Left cardiac atrium (tissue), 4 donors: ENCODE data around the gene ZDHHC1. TPM values are rescaled to one million over a fixed set of nuclear protein-coding genes. Genes with fewer than 3 reads are reported as not detected.

Experiments
- ATAC-seq, 2 donors: fragments of 200-7000 bp; cut with Tn5 transposase; one replicate each; pipeline ENCODE4 v1.9.1; 2020; ENCODE audit warnings: mild to moderate bottlenecking in 2 of 2, moderate library complexity in 2 of 2
- DNase-seq: peaks from one replicate; pipeline ENCODE4 v3.0.0-alpha.2; 2020
- intact Hi-C, 2 donors: fragments of 100-400 bp; cut with DNase I; formaldehyde crosslinking; loops; one replicate each; pipeline versions ENCODE4 v1.14.1 to v1.15.1; 2022 to 2023
- long read RNA-seq: library from polyadenylated mRNA; unstranded; transcript quantifications from one replicate; pipeline ENCODE4 v2.0.0, GENCODE V29; 2021
- total RNA-seq, 2 donors: library from RNA; stranded (reverse); fragmentation: NEBNext Ultra II Directional; extraction: Animal tissue kit (Norgen Biotek cat#: 25700); gene quantifications; one replicate each; pipeline ENCODE4 v1.2.1, GENCODE V29; 2021
- donor health status: DM: no; HTN: yes; CAD: no.
- donor health status: DM: no; HTN: yes; CAD: no; lungs with severe emphysema.
- donor health status: DM: yes; HTN: yes; CAD: no.
- donor health status: Dilated cardiomyopathy.

Gene ZDHHC1, protein sequence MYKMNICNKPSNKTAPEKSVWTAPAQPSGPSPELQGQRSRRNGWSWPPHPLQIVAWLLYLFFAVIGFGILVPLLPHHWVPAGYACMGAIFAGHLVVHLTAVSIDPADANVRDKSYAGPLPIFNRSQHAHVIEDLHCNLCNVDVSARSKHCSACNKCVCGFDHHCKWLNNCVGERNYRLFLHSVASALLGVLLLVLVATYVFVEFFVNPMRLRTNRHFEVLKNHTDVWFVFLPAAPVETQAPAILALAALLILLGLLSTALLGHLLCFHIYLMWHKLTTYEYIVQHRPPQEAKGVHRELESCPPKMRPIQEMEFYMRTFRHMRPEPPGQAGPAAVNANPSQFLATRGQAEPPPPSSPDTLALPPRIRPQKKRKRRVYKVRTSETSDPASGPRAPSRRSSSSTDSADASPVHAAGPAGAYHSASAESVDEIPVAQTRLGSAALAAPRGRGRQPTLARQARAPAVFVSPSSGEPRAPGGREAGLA
- total RNA-seq: 1 to 10 TPM; 4.6 to 6.8 TPM
- long read RNA-seq, partial matches to known transcripts: 2 of 3 reads
- long read RNA-seq, other reads (novel, unspliced or antisense): 1 of 3 reads

- intact Hi-C loops: no loop called here
- ATAC-seq: peak; percentile 97 to 98
- peak; percentile 86 for DNase-seq
These were observed at the start of gene ZDHHC1 for GRCh38 chr16:67415872-67416793. Gene ZDHHC1 (minus strand): TSS chr16:67416477. CDS start chr16:67407775, 8,702 bp downstream.

DNA sequence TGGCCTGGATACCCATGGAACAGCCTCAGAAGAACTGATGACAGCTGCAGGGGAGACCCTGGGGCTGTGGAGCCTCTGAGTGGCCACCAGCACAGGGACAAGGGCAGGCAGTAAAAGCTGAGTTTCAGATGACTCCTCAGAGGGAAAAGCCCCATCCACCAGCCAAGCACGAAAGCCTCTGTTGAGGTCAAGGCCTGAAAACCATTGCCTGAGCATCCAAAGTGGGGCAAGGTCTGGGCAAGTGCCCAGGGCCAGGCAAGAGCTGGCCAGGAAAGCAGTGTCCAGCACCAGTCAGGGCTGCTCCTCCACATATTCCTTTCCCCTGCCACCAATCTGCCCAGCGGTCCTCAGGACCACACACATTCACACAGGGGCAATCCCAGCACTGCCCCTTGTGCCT, 48.3 kb upstream of the ZDHHC1 start:
- DNase-seq (no peak), ATAC-seq (peak in 1 of 2 donors; percentile 45)
- intact Hi-C loops: no loop called here

- ATAC-seq (no peak), DNase-seq (no peak)
- intact Hi-C loops: no loop called here
These were observed 47.4 kb upstream of the ZDHHC1 start for GRCh38 chr16:67463691-67464090.

DNA sequence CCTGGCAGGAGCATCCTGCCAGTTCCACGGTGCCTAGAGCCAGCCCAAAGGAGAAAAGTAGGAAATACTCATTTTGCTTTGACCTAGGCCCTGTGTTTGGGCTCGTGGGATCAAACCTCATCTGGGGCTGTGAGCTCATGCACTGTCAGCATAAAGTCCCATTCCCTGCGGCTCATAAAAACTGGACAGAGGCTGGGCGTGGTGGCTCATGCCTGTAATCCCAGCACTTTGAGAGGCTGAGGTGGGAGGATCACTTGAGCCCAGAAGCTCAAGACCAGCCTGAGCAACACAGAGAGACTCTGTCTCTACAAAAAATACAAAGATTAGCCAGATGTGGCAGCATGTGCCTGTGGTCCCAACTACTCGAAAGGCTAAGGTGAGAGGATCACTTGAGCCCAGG, 46.8 kb upstream of the ZDHHC1 start:
- intact Hi-C loops: no loop called here
- no peak for ATAC-seq
- no peak for DNase-seq

- no peak for DNase-seq
- no peak for ATAC-seq
- intact Hi-C loops: no loop called here
These were observed 46.0 kb upstream of the ZDHHC1 start for GRCh38 chr16:67462279-67462655.

DNA sequence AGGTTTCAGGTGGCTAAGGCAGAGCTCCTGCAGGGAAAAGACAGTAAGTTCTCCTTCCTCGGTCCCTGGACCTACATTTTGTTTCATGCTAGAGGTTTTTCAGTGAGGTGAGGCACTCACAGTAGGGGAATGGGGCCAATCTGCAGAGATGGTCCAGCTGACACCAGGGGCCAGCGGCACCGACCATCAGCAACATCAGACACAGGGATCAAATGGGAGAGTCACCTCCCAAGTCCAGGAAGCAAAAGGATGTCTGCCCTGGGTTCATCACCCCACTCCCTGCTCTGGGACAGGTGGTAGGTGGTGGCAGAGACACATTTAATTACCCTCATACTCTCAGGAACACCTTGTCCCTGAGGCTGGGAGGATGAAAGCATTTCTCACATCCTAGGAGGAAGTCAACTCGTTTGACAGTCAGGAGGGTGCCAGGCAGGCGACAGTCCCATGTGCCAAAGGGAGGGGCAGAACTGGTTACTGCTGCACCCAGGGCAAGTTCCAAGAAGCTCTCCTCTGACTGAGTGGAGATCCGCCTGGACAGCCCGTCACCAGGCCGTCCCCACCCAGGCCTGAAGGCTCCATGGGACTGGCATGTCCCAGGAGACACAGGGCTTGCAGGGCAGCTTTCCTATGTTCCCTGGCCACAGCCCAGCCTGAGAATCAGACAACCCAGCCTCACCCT, 45.5 kb upstream of the ZDHHC1 start:
- intact Hi-C loops: no loop called here
- no peak for DNase-seq
- no peak for ATAC-seq

GRCh38 chr16:67460961-67461360, 44.7 kb upstream of the ZDHHC1 start:
- ATAC-seq (no peak), DNase-seq (no peak)
- intact Hi-C loops: no loop called here

DNA sequence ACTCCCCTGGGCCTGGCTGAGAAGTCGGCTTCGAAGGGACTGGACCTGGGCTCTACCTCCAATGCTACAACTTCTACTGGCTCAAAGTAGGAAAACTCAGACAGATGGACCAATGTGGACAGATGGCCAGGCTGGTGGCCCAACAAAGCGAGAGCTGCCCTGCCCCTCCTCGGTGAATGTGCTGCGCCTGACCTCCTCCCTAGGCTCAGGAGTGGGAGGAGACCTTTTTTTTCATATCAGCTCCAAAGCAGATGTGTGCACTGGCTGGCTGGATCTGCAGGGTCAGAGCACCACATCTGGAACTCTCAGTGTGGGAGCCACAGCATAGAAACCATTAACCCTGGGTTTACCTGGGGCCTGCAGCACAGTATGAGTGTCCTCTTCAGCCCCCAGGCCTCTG, 43.9 kb upstream of the ZDHHC1 start:
- ATAC-seq (no peak), DNase-seq (no peak)
- intact Hi-C loops: no loop called here

DNA sequence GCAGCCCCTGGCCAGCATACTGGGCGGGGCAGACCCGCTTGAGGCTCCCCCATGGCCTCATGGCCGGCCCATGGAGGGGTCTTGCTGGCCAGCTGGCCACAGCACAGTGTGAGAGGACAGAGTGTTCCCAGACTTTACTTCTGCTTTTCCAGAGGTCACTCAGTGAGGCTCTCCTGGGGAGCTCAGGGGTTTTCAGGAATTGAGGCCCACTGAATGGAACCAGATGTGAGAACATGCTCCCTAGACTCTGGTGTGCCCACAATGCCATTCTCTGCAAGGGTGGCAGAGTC, 43.5 kb upstream of the ZDHHC1 start:
- intact Hi-C loops: no loop called here
- no peak for DNase-seq
- peak; percentile 10 to 41 for ATAC-seq

GRCh38 chr16:67459066-67459860, 43.0 kb upstream of the ZDHHC1 start:
- intact Hi-C loops: no loop called here
- ATAC-seq: peak; percentile 51 to 54
- peak; percentile 66 for DNase-seq

GRCh38 chr16:67458121-67458641, 41.9 kb upstream of the ZDHHC1 start:
- ATAC-seq (peak; percentile 12 to 29), DNase-seq (no peak)
- intact Hi-C loops: no loop called here

DNA sequence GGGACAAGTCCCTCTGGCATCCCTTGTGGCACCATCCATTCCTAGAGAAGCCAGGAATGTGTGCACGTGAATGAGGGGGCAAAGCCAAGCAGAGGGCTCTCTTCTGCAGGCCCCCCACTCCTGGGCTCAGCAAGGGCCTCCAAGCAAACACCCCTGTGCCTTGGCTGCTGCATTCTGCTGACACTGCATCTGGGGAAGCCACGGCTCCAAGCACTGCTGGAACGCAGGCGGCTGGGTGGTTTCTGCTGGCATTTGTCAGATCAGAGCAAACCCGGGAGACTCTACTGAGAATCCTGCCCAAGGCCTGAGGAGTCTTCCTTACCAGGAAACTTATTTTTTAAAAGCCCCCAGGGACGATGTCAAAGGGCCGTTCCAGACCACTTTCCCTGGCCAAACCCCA, 41.3 kb upstream of the ZDHHC1 start:
- no peak for DNase-seq
- peak in 1 of 2 donors; percentile 13 for ATAC-seq

DNA sequence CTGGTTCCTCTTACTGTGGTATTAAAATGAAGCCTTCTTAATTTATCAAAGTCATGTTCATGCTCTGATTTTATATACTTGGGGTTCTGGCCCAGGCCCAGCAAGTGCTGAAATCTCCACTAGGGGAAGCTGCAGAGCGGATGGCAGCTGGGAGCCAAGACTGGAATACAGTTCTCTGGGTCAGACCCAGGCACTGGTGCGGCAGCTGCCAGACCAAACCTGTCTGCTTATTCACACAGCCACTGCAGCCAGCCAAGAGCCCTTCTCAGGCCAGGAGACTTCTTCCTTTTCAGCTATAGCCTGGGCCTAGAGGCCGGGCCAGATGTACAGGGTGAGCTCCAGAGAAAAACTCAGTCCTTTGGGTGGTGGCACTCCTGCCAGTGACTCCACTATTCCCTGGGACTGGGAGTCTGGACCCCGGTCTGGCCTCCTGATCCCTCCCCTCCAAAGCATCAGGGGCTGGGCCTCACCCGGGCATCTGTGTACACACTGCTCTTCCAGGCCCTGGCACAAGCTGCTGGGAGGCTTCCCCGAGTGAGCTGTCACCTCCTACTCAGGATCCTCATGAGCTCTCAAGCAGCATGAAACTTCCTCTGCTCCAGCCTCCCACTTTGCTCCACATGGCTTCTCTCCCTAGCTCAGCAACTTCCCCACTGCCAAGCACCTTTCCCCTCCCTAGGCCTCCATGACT, 40.3 kb upstream of the ZDHHC1 start:
- DNase-seq (peak; percentile 75), ATAC-seq (peak; percentile 28 to 52)
- intact Hi-C loops: no loop called here

More for the DNA sequence above, 41.3 kb upstream of the ZDHHC1 start:
- intact Hi-C loops: no loop called here

DNA sequence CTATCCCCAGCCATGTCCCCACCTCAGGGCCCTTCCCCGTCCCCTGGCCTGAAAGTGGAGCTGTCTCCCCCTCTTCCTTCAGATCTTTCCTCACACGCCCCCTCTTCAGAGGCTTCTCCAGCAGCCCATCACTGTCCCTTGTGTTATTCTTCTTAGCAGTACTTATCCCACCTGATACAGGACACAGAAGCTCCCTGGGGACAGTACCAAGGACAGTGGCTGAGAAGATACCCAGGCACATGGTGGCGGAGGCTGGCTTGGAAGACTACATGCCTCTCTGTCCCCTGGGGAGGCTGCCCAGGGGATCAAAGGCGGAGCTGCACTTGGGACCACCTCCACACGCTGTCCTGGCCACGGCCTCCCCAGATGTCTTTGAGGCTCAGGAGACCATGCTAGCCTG, 38.6 kb upstream of the ZDHHC1 start:
- ATAC-seq (no peak), DNase-seq (no peak)
- intact Hi-C loops: no loop called here

DNA sequence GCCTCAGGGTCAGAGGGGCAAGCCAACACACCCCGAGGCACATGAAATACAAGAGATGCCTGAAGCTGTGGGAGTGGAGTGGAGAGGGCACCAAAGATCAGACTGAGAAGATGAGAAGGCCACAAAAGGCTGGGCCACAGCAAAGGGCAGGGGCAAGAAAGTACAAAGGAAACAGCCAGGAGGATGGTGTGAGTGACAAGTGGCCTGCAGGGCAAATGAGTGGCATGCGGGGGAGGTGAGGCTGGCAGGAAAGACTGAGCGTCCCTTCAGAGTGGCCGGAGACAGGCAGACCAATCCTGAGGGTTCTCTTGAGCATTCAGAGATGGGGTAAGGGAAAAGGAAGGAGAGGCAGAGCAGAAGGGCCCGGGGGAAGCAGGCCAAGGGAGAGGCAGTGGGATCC, 37.8 kb upstream of the ZDHHC1 start:
- no peak for ATAC-seq
- intact Hi-C loops: no loop called here
- DNase-seq: no peak

DNA sequence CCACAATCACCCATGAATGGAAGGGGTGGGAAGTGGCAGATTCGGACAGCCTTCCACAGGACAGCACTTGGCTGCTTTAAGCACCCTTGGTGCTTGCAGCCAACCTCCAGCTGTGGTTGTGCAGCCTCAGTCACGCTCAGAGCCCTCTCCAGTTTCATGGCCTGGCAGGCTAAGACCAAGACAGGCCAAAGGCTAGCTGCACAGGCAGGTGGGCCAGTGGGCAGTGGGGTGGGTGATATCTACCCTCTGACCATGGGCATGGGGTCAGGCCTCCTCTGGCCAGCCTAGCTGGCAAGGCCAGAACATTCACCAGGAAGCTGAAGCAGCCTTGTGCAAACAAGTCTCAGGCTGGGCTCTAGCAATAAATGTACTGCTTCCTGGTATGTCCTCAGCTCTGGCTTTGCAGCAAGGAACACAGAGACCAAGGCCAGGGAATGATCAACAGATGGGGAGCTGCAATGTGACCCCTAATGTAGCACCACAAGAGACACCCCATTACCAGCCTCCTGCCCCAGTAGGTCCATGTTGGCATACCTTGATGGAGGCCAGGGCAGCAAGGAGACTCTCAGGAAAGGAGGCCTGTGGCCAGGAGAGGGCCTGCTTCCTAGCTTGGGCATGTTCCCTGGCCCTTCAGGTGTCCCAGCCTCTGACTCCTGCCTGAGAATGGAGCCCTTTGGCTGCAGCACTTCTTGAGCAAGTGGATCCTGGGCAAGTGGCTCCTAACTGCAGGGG, 35.6 kb upstream of the ZDHHC1 start:
- intact Hi-C loops: no loop called here
- peak in 1 of 2 donors; percentile 5 for ATAC-seq

GRCh38 chr16:67451061-67451703, 34.9 kb upstream of the ZDHHC1 start:
- ATAC-seq (peak in 1 of 2 donors; percentile 28), DNase-seq (no peak)
- intact Hi-C loops: no loop called here

More for the DNA sequence above, 35.6 kb upstream of the ZDHHC1 start:
- DNase-seq: no peak
